CD4-positive, alpha-beta T cell treated with Interleukin-17A for 1 hour (primary cell): ENCODE data around the gene IGLL5.

Source experiments
- DNase-seq: peaks from one replicate; pipeline ENCODE4 v3.0.0-alpha.2; 2020

Gene IGLL5

GRCh38 chr22:22887621-22888503 lies at the start of gene IGLL5:
Gene IGLL5, plus strand, starts transcription at chr22:22887816. Its CDS starts 238 bp downstream, at chr22:22888054.
- DNase-seq: no peak

GRCh38 chr22:22838148-22838786 lies 49.3 kb upstream of the IGLL5 start:
- DNase-seq: no peak

GRCh38 chr22:22839570-22840314 lies 47.9 kb upstream of the IGLL5 start:
- DNase-seq: no peak

- no peak for DNase-seq
These were observed 46.8 kb upstream of the IGLL5 start for GRCh38 chr22:22840780-22841179.

GRCh38 chr22:22841598-22841997 lies 46.0 kb upstream of the IGLL5 start:
- no peak for DNase-seq

GRCh38 chr22:22842085-22842484 lies 45.5 kb upstream of the IGLL5 start:
- no peak for DNase-seq

GRCh38 chr22:22843848-22844247 lies 43.8 kb upstream of the IGLL5 start:
- DNase-seq: no peak

- DNase-seq: no peak
These were observed 40.4 kb upstream of the IGLL5 start for GRCh38 chr22:22847241-22847640.

- peak; percentile 73 for DNase-seq
These were observed 39.2 kb upstream of the IGLL5 start for GRCh38 chr22:22848364-22848866.

- no peak for DNase-seq
These were observed 37.7 kb upstream of the IGLL5 start for GRCh38 chr22:22849640-22850610.

GRCh38 chr22:22851969-22852368 lies 35.6 kb upstream of the IGLL5 start:
- no peak for DNase-seq

- DNase-seq: no peak
These were observed 33.9 kb upstream of the IGLL5 start for GRCh38 chr22:22853713-22854112.

- no peak for DNase-seq
These were observed 33.1 kb upstream of the IGLL5 start for GRCh38 chr22:22854466-22854865.

- no peak for DNase-seq
These were observed 32.5 kb upstream of the IGLL5 start for GRCh38 chr22:22855085-22855484.

- DNase-seq: peak; percentile 41
These were observed 31.9 kb upstream of the IGLL5 start for GRCh38 chr22:22855617-22856308.

GRCh38 chr22:22856364-22856763 lies 31.3 kb upstream of the IGLL5 start:
- no peak for DNase-seq

GRCh38 chr22:22856885-22857606 lies 30.6 kb upstream of the IGLL5 start:
- DNase-seq: no peak

- DNase-seq: no peak
These were observed 29.7 kb upstream of the IGLL5 start for GRCh38 chr22:22857607-22858558.

- no peak for DNase-seq
These were observed 29.1 kb upstream of the IGLL5 start for GRCh38 chr22:22858559-22858937.

- no peak for DNase-seq
These were observed 24.6 kb upstream of the IGLL5 start for GRCh38 chr22:22863001-22863400.
